ENCODE results near the gene SGSM1. TPM values are rescaled to one million over a fixed set of nuclear protein-coding genes. Genes with fewer than 3 reads are reported as not detected.

Gene SGSM1
- total and polyA plus RNA-seq, 2 of the 4 experiments (the other 2 are of a cell fraction), result not detected

DNA sequence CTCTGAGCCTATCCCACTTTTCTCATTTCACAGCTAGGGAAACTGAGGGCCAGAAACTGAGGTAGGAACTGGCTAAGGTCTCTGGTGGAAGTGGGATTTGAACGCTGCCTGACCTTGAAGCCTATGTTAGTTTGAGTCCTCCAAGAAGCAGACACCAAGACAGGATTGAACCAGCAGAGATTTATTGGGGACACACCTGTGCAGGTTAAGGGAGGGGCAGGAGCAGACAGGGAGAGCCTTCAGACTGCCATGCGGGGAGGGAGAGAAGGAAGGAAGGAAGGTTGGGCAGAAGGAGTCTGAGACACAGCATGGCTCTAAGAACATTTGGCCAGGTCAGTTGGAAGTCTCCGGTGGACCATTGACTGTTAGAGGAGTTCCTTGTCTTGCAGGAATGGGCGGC, 59.5 kb downstream of the SGSM1 start:
- Histone ChIP-seq H3K4me1 (ENCODE audit: control insufficient read depth, insufficient read depth, low read length) (no peaks in the 10 kb centered on the region), H3K56ac (ENCODE audit: extremely low read depth, insufficient read depth, low read length) (no peak overlapping the region), H3K9ac (ENCODE audit: low read depth, low read length) (no peak overlapping the region), H3K27me3 (ENCODE audit: control insufficient read depth, insufficient read depth, low read length) (no peaks in the 10 kb centered on the region), H3K14ac (replicated peaks; ENCODE audit: low read depth, low read length) (no peak overlapping the region), H3K4ac (ENCODE audit: low read depth, low read length) (no peak overlapping the region), H2BK5ac (ENCODE audit: low read depth, low read length, poor library complexity, severe bottlenecking) (no peak overlapping the region), H2BK20ac (ENCODE audit: low read depth, low read length) (no peak overlapping the region), H4K91ac (ENCODE audit: insufficient read depth, low read depth, low read length) (no peak overlapping the region), H2AK9ac (replicated peaks; ENCODE audit: low read depth, low read length, poor library complexity) (peak overlapping the region; percentile 45), H2AFZ (replicated peaks; ENCODE audit: low read length, poor library complexity) (no peak overlapping the region), H3K4me2 (ENCODE audit: low read depth, low read length) (no peak overlapping the region), H3K36me3 (ENCODE audit: control insufficient read depth, insufficient read depth, low read length) (no peaks in the 10 kb centered on the region), H2AK5ac (ENCODE audit: low read depth, low read length) (no peak overlapping the region), H3K27ac (ENCODE audit: insufficient read depth, low read length) (no peak overlapping the region), H3K9me3 (ENCODE audit: control insufficient read depth, insufficient read depth, low read length) (no peaks in the 10 kb centered on the region), H3K18ac (ENCODE audit: low read depth, low read length) (no peak overlapping the region), H4K20me1 (ENCODE audit: insufficient read depth, low read length) (no peaks in the 10 kb centered on the region), H2BK120ac (ENCODE audit: low read depth, low read length) (no peak overlapping the region), H3K4me3 (ENCODE audit: insufficient read depth, low read depth, low read length) (no peak overlapping the region), H3K23ac (ENCODE audit: low read depth, low read length) (no peak overlapping the region), H4K8ac (ENCODE audit: low read depth in 2 of 2, low read length in 2 of 2) (no peak overlapping the region), H3K9me1 (ENCODE audit: insufficient read depth, low read length) (no peaks in the 10 kb centered on the region), H3K79me1 (ENCODE audit: low read depth in 1 of 2, low read length in 2 of 2) (no peaks in the 10 kb centered on the region), H4K5ac (ENCODE audit: low read depth, low read length) (no peak overlapping the region), H2BK15ac (ENCODE audit: low read depth, low read length) (no peak overlapping the region)
- TF ChIP-seq RCOR1 (IDR thresholded peaks at IDR 0.05; ENCODE audit: insufficient replicate concordance, low read length) (no peak), RFX5 (IDR thresholded peaks at IDR 0.05; ENCODE audit: low read depth, low read length) (no peak), BHLHE40 (IDR thresholded peaks at IDR 0.05; ENCODE audit: low read depth, low read length) (no peak), RAD21 (IDR thresholded peaks at IDR 0.05; ENCODE audit: low read length) (no peak), CEBPB (IDR thresholded peaks at IDR 0.05; ENCODE audit: low read depth, low read length) (no peak), SMC3 (IDR thresholded peaks at IDR 0.05; ENCODE audit: low read depth, low read length) (no peak), MXI1 (IDR thresholded peaks at IDR 0.05; ENCODE audit: borderline replicate concordance, low read depth, low read length) (no peak), MAFK (IDR thresholded peaks at IDR 0.05; ENCODE audit: low read depth, low read length) (no peak), MAZ (IDR thresholded peaks at IDR 0.05; ENCODE audit: borderline replicate concordance, low read depth, low read length) (no peak), NFE2L2 (IDR thresholded peaks at IDR 0.05; ENCODE audit: low read depth, low read length) (no peak), CHD1 (IDR thresholded peaks at IDR 0.05; ENCODE audit: low read depth, low read length) (no peak)
- TF ChIP-seq, protein P1, sequence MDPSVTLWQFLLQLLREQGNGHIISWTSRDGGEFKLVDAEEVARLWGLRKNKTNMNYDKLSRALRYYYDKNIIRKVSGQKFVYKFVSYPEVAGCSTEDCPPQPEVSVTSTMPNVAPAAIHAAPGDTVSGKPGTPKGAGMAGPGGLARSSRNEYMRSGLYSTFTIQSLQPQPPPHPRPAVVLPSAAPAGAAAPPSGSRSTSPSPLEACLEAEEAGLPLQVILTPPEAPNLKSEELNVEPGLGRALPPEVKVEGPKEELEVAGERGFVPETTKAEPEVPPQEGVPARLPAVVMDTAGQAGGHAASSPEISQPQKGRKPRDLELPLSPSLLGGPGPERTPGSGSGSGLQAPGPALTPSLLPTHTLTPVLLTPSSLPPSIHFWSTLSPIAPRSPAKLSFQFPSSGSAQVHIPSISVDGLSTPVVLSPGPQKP (IDR thresholded peaks at IDR 0.05; ENCODE audit: borderline replicate concordance, low read depth, low read length), result no peak
- TF ChIP-seq, protein P2, sequence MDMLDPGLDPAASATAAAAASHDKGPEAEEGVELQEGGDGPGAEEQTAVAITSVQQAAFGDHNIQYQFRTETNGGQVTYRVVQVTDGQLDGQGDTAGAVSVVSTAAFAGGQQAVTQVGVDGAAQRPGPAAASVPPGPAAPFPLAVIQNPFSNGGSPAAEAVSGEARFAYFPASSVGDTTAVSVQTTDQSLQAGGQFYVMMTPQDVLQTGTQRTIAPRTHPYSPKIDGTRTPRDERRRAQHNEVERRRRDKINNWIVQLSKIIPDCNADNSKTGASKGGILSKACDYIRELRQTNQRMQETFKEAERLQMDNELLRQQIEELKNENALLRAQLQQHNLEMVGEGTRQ (IDR thresholded peaks at IDR 0.05; ENCODE audit: low read depth, low read length), result no peak
- intact Hi-C loops (cut with micrococcal nuclease), result no loop called here
- DNase-seq (no peak), ATAC-seq (ENCODE audit: low read depth) (no peak)
- dilution Hi-C loops (cut with HindIII; ENCODE audit: low sequenced_read_pairs, unreplicated experiment), result no loop called here
- ChIA-PET POLR2A (ENCODE audit: unreplicated experiment) (no interaction called here), CTCF (no interaction called here)
- BruUV-seq (replicated peaks), result no TSS peak
- 43% methylated on average over 2 of the region's 4 CpGs; no CpG with 5 or more reads in 1 of the 2 experiments for WGBS, 2 experiments (ENCODE audit: extremely low coverage in 2 of 2, insufficient read length in 1 of 2)
- in situ Hi-C loops (cut with MboI; ENCODE audit: low sequenced_read_pairs), result no loop called here

All from IMR-90 (cell line).